ENCODE results near the gene DUSP8. TPM values are rescaled to one million over a fixed set of nuclear protein-coding genes. Genes with fewer than 3 reads are reported as not detected.
"Not testable (repeated sequence)": the region's sequence is repeated elsewhere in the genome, so short reads cannot be mapped to it uniquely, and the experiment has no call there.

The DUSP8 gene
- total RNA-seq, 1 experiment from 2014 or later = 4.4 TPM

DNA sequence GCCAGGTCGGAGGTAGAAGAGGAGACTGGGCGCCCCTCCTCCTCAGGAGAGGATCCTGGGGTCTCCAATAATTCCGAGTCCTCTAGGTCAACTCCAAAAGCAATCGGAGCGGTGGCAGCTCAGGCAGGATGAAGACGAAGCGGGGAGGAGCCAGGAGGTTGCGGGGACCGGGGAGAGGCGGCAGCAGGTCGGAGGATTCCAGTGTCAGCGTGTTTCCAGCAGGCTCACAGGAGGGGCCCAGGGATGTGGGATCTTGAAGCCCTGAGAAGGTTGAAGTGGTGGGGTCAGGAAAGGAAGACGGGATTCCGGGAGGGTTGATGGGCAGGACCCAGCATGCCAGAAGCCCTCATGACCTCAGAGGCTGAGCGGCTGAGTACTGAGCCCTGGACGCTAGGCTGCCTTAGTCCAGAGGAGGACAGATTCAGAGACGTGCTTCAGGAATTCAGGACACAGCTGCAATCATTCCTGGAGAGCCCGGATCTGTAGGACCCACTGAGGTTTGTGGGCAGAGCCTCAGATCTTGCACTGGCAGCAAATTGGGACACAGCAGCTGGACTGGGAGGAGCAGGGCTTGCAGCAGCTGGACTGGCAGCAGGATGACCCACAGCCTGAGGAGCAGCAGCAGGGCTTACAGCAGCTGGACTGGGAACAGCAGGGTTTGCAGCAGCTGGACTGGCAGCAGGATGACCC is 35.2 kb upstream of the DUSP8 start:
- H2AFZ ChIP-seq (ENCODE audit: low read length); H3K9ac ChIP-seq (ENCODE audit: extremely low read depth, insufficient read length, low read length); H3K79me1 ChIP-seq (ENCODE audit: insufficient read depth, low read depth, low read length, poor library complexity, severe bottlenecking); H3K14ac ChIP-seq (ENCODE audit: insufficient read depth, low read length); H3K27ac Mint-ChIP-seq; H3K4ac ChIP-seq (ENCODE audit: low read depth, low read length); H3K27ac ChIP-seq (ENCODE audit: insufficient read length, low read depth, low read length); H3K36me3 Mint-ChIP-seq (ENCODE audit: insufficient read depth in 1 of 3, low read depth in 3 of 3); H3K4me1 ChIP-seq (ENCODE audit: insufficient read depth, low read length); H2BK120ac ChIP-seq (ENCODE audit: low read depth, low read length, poor library complexity, severe bottlenecking); H2BK15ac ChIP-seq (ENCODE audit: low read depth, low read length); H4K20me1 ChIP-seq (ENCODE audit: control insufficient read depth, insufficient read depth, insufficient read length); H3K79me2 ChIP-seq (ENCODE audit: insufficient read depth, low read length); H3K23me2 ChIP-seq (ENCODE audit: insufficient read length, low read depth, low read length, poor library complexity, severe bottlenecking); H3K18ac ChIP-seq (ENCODE audit: insufficient read length, low read depth, low read length); H4K91ac ChIP-seq (ENCODE audit: insufficient read length, low read depth, low read length); H2BK12ac ChIP-seq (ENCODE audit: insufficient read length, low read depth, low read length); H3K23ac ChIP-seq (ENCODE audit: insufficient read length, low read depth, low read length); H3T11ph ChIP-seq (ENCODE audit: low read length); H2AK5ac ChIP-seq (ENCODE audit: insufficient read length, low read length); H4K5ac ChIP-seq (ENCODE audit: insufficient read length, low read depth, low read length); H2BK20ac ChIP-seq (ENCODE audit: low read depth, low read length, poor library complexity, severe bottlenecking); H3K27me3 ChIP-seq (ENCODE audit: insufficient read depth, low read length); H3K56ac ChIP-seq (ENCODE audit: insufficient read length, low read depth, low read length); H3K9me3 ChIP-seq (ENCODE audit: control insufficient read depth, low read depth, low read length); H3K4me2 ChIP-seq (ENCODE audit: insufficient read depth, insufficient read length, low read length); H2BK5ac ChIP-seq (ENCODE audit: insufficient read length, low read length); H4K8ac ChIP-seq (replicated peaks; ENCODE audit: insufficient read length, low read depth, low read length): not testable (repeated sequence)
- Mint-ChIP-seq H3K4me1 (peaks cover 13 to 18% of the 10 kb centered on the region in 2 experiments), H3K4me3 (peak overlapping the region in 1 of 2 experiments; percentile 57; a peak in 1 of 5 replicates), H3K27me3 (ENCODE audit: low read depth) (peaks cover 42% of the 10 kb centered on the region), H3K9me3 (peaks cover 17 to 18% of the 10 kb centered on the region in 2 experiments)
- peak; percentile 42 for DNase-seq
- no CpG with 5 or more reads among the region's 18 CpGs for WGBS (ENCODE audit: extremely low coverage, insufficient read length, low lambda C conversion rate)

- not testable (repeated sequence) for H3K79me1 ChIP-seq (ENCODE audit: insufficient read depth, low read depth, low read length, poor library complexity, severe bottlenecking); H2BK120ac ChIP-seq (ENCODE audit: low read depth, low read length, poor library complexity, severe bottlenecking); H3K9ac ChIP-seq (ENCODE audit: extremely low read depth, insufficient read length, low read length); H3T11ph ChIP-seq (ENCODE audit: low read length); H3K23ac ChIP-seq (ENCODE audit: insufficient read length, low read depth, low read length); H2BK12ac ChIP-seq (ENCODE audit: insufficient read length, low read depth, low read length); H3K4ac ChIP-seq (ENCODE audit: low read depth, low read length); H4K8ac ChIP-seq (replicated peaks; ENCODE audit: insufficient read length, low read depth, low read length); H4K20me1 ChIP-seq (ENCODE audit: control insufficient read depth, insufficient read depth, insufficient read length); H3K4me1 ChIP-seq (ENCODE audit: insufficient read depth, low read length); H3K56ac ChIP-seq (ENCODE audit: insufficient read length, low read depth, low read length); H4K91ac ChIP-seq (ENCODE audit: insufficient read length, low read depth, low read length); H3K9me3 ChIP-seq (ENCODE audit: control insufficient read depth, low read depth, low read length); DNase-seq; H2AFZ ChIP-seq (ENCODE audit: low read length); H4K5ac ChIP-seq (ENCODE audit: insufficient read length, low read depth, low read length); H3K4me2 ChIP-seq (ENCODE audit: insufficient read depth, insufficient read length, low read length); H2BK15ac ChIP-seq (ENCODE audit: low read depth, low read length); H2BK5ac ChIP-seq (ENCODE audit: insufficient read length, low read length); H2BK20ac ChIP-seq (ENCODE audit: low read depth, low read length, poor library complexity, severe bottlenecking); H3K4me3 Mint-ChIP-seq; H3K27me3 ChIP-seq (ENCODE audit: insufficient read depth, low read length); H2AK5ac ChIP-seq (ENCODE audit: insufficient read length, low read length); H3K18ac ChIP-seq (ENCODE audit: insufficient read length, low read depth, low read length); H3K27ac Mint-ChIP-seq; H3K23me2 ChIP-seq (ENCODE audit: insufficient read length, low read depth, low read length, poor library complexity, severe bottlenecking); H3K79me2 ChIP-seq (ENCODE audit: insufficient read depth, low read length); H3K14ac ChIP-seq (ENCODE audit: insufficient read depth, low read length); H3K27ac ChIP-seq (ENCODE audit: insufficient read length, low read depth, low read length)
- H3K4me1 Mint-ChIP-seq = peaks cover 10 to 14% of the 10 kb centered on the region in 2 experiments
- H3K36me3 Mint-ChIP-seq (ENCODE audit: insufficient read depth in 1 of 3, low read depth in 3 of 3) = peaks cover 7 to 16% (median 11%) of the 10 kb centered on the region in 3 experiments
- peaks cover 47% of the 10 kb centered on the region for H3K27me3 Mint-ChIP-seq (ENCODE audit: low read depth)
- H3K9me3 Mint-ChIP-seq = peaks cover 25 to 26% of the 10 kb centered on the region in 2 experiments
- no CpG with 5 or more reads among the region's 13 CpGs for WGBS (ENCODE audit: extremely low coverage, insufficient read length, low lambda C conversion rate)
These were observed 33.9 kb upstream of the DUSP8 start for GRCh38 chr11:1605923-1606322.
